Measurements from ENCODE around the gene HERC3.
A peak's percentile ranks its signal among the peaks of the same experiment; 100 is the strongest.
"Not testable (repeated sequence)": the region's sequence is repeated elsewhere in the genome, so short reads cannot be mapped to it uniquely, and the experiment has no call there.

The HERC3 gene

GRCh38 chr4:88609387-88609786, 17.1 kb downstream of the HERC3 start:
- no peak for DNase-seq

DNA sequence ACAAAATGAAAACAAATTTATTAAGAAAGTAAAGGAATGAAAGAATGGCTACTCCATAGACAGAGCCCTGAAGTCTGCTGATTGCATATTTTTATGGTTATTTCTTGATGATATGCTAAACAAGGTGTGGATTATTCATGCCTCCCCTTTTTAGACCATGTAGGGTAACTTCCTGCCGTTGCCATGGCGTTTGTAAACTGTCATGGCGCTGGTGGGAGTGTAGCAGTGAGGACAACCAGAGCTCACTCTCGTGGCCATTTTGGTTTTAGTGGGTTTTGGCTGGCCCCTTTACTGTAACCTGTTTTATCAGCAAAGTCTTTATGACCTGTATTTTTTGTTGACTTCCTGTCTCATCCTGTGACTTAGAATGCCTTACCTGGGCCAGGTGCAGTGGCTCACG, 17.5 kb downstream of the HERC3 start:
- not testable (repeated sequence) for DNase-seq

DNA sequence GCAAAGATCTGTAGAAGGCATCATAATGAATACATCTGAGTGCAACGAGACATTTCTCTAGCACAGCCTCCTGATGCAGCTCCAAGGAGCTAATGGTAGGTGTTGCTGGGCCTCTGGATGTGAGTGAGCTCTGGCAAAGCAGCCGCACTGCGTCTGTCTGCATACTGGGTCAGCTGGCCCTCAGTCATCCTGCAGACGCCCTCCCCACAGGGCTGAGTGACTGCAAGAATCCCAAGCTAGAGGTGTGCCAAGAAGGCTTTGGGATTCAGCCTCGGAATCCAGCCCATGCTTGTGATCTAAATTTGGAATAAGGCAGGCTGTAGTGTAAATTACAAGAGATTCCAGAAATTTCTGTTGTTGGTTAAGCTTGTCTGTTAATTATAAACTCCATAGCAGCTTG, 18.5 kb downstream of the HERC3 start:
- DNase-seq: no peak

DNA sequence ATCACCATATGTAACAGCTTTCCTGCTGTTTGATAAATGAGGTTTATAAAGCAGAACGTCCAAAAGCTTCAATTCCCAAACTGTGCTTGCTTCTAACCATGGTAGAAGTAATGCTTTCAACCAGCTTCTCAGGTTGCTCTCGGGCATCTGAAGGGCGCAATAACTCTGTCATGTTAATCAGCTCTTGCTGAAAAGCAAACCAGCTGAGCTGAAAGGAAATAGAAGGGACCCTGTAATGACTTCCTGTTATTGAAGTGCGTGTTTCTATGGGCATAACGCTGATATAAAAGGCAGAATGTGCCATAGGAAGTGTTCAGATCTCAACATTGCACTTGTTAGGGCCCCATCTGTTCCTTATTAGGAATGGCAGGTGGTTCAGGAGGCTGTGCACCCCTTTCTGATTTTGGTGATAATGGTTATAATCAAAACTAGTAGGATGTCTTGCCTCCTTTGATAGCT, 21.2 kb downstream of the HERC3 start:
- DNase-seq: peak; percentile 61

- DNase-seq: no peak
These were observed 21.8 kb downstream of the HERC3 start for GRCh38 chr4:88614058-88614457.

DNA sequence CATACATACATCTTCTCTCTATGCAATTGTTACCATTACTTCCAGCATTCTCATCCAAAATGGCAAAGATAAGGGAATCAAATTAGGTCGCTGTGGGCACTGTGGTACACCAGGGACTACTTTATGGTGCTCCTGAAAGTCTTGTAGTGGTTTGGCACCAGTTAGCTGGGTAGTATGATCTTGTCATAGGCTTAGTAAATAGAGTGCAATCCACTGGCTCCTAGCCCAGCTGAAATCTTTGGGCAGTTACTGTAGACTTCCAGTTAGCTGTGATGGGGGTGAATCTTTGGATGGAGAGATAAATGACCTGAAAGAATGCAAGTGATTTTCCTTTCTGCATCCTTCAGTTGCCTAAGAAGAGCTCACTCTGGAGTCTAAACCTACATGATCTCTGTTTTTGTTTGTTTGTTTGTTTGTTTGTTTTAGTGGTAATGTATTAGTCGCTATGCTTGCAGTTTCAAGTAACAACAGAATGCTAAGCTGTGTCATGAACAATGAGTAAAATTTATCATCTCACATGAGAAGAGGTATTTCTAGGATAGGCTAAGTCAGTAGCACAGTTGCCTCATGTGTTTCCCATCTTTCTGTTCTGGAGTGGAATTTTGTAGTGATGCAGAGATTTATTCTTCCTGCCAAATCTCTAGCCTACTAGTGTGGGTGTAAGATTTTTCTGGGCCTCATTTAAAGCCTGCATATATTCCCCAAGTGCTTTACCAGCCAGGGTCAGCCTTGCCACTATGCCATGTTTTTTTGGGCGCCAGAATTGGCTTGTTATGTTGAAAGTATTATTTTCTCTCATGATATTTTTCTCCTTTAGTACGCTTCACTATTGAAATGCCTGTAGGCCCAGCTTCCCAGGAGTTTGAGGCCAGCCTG, 24.2 kb downstream of the HERC3 start:
- DNase-seq: no peak

DNA sequence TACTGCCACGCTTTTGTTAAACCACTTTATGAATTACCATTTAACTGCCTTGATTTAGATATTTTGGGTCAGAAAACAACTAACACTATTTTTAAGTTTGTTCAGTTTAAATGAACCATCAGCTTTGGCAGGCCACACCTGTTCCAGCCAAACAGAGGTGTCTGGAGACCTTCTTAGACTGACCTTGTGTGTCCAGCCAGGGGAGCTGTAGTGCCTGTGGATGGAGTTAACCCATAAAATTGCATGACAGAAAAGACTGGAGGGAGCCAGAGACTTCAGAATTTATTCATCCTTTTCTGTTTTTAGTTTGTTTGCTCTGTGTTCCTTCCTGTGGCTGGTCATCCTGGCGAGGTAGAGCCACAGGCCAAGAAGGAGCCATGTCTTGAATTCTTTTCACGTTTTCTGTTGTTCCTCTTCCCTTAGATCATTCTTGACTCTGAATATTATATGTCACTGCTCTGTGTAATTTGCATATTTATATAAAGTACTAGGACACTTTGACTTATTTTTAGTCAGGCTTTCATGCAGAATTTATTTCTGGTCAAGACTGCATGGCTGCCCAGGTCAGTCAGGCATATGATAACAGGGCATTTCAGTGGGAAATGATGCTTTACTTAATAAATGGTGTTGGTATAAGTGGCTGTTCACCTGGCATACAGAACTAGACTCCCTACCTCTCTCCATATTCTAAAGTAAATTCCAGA, 26.7 kb downstream of the HERC3 start:
- DNase-seq: no peak

GRCh38 chr4:88619971-88620370, 27.7 kb downstream of the HERC3 start:
- no peak for DNase-seq

DNA sequence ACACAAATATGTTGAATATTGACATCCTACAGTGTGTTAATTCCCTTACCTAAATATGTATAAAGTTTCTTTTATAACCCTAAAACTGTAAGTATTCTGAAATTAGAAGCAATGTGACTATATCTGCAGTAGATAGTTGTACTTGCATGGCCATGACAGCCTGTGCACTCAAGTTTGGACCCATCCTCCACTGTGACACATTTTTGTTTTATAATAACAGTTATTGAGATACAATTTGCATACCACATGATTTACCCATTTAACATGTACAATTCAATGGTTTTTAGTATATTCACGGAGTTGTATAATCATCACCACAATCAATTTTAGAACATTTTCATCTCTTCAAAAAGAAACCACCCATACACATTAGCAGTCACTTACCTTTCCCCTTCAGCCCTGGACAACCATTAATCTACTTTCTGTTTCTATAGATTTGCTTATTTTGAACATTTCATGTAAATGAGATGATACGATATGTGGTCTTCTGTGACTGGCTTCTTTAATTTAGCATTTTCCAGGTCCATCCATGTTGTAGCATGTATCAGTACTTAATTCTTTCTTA, 29.6 kb downstream of the HERC3 start:
- DNase-seq: no peak

- no peak for DNase-seq
These were observed 30.8 kb downstream of the HERC3 start for GRCh38 chr4:88623097-88623496.

GRCh38 chr4:88628746-88629145, 36.5 kb downstream of the HERC3 start:
- no peak for DNase-seq

- no peak for DNase-seq
These were observed 37.5 kb downstream of the HERC3 start for GRCh38 chr4:88629826-88630225.

GRCh38 chr4:88630756-88631155, 38.5 kb downstream of the HERC3 start:
- peak; percentile 30 for DNase-seq

DNA sequence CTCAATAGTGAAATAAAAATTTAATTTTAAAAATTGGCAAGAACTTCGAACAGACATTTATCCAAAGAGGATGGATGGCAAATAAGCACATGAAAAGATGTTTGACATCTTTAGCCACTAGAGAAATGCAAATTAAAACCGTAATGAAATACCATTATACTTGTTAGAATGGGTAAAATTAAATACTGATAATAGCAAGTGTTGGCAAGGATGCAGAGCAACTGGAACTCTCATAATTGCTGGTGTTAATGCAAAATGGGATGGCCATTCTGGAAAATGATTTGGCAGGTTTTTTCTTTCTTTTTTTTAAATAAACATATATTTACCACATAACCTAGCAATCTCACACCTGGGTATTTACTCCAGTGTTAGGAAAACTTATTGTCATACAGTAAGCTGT, 51.7 kb downstream of the HERC3 start:
- no peak for DNase-seq

GRCh38 chr4:88645994-88646393, 53.7 kb downstream of the HERC3 start:
- DNase-seq: no peak

GRCh38 chr4:88646528-88647280, 54.4 kb downstream of the HERC3 start:
- no peak for DNase-seq

DNA sequence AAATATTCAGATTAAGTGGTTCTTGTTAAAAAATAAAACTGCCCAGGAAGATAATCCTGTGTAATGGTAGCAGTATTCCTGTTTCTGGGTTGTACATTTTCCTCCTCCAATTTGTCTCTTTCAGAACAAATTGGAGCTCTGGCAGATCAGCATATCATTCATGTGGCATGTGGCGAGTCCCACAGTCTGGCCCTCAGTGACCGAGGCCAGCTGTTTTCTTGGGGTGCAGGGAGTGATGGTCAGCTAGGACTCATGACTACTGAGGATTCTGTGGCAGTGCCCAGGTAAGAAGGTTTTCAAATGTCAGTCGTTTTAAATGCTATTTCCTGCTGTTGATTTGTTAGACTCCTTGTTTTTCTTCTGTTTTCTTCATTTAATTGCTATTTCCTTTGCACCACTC, 57.4 kb downstream of the HERC3 start:
- DNase-seq: no peak

- DNase-seq: no peak
These were observed 61.2 kb downstream of the HERC3 start for GRCh38 chr4:88653371-88653946.

GRCh38 chr4:88655226-88655625, 62.9 kb downstream of the HERC3 start:
- DNase-seq: no peak

GRCh38 chr4:88659055-88659889, 67.0 kb downstream of the HERC3 start:
- peak; percentile 35 for DNase-seq

- no peak for DNase-seq
These were observed 67.6 kb downstream of the HERC3 start for GRCh38 chr4:88659890-88660208.
